ENCODE data around the gene PLXNB3. TPM values are rescaled to one million over a fixed set of nuclear protein-coding genes. Genes with fewer than 3 reads are reported as not detected.

PLXNB3 gene
- total RNA-seq, 1 donor from 2014 or later = 10.3 TPM

GRCh38 chrX:153755136-153755535, 8.9 kb upstream of the PLXNB3 start:
- DNase-seq (ENCODE audit: low read depth) = no peak

- no peak for DNase-seq (ENCODE audit: low read depth)
Observed at GRCh38 chrX:153761863-153762262, 2.2 kb upstream of the PLXNB3 start.

DNA sequence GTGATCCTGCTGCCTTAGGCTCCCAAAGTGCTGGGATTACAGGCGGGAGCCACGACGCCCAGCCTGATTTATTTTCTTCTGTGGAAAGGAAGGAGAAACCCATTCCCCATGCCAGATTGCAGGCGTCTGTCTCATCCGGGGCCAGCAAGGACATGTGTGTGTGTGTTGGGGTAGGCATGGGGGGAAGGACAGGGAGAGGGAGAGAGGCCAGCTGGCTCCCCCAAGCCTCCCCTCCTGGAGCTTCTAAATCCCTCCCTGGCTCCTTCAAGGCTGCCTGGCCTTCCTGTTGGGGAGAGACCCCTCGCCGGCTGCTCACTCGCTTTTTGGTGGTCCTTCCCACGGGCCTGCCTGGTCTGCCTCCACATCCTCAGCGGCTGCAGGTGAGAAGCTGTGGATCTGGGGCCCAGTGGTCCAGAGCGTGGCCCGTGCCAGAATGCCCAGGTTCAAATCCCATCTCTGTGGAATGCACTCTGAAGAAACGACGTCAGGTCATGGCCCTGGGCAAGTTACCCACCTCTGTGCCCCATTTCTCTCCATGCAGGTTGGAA, 1.3 kb upstream of the PLXNB3 start:
- DNase-seq (ENCODE audit: low read depth) = no peak

DNA sequence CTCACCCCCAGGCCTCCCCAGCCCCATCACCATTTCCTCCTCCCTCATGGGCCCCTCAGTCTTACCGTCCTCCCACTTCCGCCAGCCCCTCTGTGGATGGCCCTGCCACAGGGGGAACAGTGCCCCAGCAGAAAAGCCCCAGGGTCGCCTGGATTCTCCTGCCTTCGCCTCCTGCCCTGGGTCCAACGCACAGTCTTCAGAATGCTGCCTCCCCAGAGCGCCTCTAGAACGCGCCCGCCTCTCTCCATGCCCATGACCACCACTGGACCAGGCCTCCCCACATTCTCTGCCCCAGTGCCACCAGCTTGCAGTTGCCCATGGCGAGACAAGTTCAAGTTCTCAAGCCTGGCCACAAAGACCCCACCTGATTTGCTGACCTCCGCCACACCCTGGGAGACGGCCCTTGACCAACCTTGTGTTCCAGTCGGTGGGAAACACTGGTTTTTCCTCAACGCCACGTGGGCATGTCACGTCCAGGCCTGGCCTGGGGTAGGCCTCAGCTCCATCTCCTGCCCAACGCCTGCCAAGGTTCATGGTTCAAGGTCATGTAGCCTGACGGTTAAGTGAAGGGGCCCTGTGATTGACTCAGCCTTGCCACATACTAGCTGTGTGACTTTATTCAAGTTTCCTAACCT, 634 bp upstream of the PLXNB3 start:
- no peak for DNase-seq (ENCODE audit: low read depth)

- DNase-seq (ENCODE audit: low read depth) = no peak
Observed at GRCh38 chrX:153764786-153765137, 713 bp downstream of the PLXNB3 start.

GRCh38 chrX:153765138-153766079, 1.4 kb downstream of the PLXNB3 start:
- DNase-seq (ENCODE audit: low read depth) = no peak

- peak; percentile 36 for DNase-seq (ENCODE audit: low read depth)
Observed at GRCh38 chrX:153766098-153766817, 2.2 kb downstream of the PLXNB3 start.

DNA sequence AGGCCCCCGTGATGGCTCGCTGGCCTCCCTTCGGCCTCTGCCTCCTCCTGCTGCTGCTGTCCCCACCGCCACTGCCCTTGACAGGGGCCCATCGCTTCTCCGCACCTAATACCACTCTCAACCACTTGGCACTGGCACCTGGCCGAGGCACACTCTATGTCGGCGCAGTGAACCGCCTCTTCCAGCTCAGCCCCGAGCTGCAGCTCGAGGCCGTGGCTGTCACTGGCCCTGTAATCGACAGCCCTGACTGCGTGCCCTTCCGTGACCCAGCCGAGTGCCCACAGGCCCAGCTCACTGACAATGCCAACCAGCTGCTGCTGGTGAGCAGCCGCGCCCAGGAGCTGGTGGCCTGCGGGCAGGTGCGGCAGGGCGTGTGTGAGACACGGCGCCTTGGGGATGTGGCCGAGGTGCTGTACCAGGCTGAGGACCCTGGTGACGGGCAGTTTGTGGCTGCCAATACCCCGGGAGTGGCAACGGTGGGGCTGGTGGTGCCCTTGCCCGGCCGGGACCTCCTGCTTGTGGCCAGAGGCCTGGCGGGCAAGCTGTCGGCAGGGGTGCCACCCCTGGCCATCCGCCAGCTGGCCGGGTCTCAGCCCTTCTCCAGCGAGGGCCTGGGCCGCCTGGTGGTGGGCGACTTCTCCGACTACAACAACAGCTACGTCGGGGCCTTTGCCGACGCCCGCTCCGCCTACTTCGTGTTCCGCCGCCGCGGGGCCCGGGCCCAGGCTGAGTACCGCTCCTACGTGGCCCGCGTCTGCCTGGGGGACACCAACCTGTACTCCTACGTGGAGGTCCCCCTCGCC, 3.0 kb downstream of the PLXNB3 start:
- DNase-seq (ENCODE audit: low read depth) = no peak

DNA sequence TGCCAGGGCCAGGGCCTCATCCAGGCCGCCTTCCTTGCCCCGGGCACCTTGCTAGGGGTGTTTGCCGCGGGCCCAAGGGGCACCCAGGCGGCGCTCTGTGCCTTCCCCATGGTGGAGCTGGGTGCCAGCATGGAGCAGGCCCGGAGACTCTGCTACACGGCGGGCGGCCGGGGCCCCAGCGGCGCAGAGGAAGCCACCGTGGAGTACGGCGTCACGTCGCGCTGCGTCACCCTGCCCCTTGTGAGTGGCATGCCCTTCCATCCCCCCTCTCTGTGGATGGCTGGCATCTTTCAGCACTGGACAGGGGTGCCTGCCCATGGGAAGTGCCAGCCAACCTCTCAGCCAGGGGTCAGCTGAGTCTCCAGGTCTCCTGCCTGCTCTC, 3.6 kb downstream of the PLXNB3 start:
- DNase-seq (ENCODE audit: low read depth) = no peak

DNA sequence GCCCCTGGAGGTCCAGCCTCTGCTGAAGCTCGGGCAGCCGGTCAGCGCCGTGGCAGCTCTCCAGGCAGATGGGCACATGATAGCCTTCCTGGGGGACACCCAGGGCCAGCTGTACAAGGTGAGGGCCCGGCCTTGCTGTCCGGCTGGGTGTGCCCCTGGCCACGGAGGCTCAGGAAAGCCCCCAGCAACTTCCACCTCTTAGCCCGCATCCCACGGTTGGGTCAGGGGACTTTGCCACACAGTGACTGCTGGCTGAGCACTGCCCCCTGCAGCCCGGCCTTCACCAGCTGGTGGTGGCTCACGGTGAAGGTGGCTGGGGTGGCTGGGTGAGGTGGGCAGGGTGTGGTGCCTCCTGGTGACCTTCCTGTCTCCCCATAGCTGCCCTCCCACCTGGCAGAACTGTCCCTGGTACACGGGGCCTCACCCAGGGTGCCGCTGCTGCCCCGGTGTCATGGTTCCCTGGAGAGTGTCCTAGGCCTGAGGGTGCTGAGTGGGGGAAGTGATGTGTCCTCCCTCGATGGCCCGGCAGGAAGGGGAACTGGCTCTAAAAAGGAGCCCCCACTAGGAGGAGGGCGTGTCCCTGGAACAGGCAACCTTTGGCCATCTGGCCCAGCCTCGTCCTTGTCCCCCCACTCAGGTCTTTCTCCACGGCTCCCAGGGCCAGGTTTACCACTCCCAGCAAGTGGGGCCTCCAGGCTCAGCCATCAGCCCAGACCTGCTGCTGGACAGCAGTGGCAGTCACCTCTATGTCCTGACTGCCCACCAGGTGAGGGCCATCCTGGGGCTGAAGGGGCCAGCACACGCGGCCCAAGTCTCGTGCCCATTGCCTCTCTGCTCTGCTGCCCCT, 4.5 kb downstream of the PLXNB3 start:
- no peak for DNase-seq (ENCODE audit: low read depth)

DNA sequence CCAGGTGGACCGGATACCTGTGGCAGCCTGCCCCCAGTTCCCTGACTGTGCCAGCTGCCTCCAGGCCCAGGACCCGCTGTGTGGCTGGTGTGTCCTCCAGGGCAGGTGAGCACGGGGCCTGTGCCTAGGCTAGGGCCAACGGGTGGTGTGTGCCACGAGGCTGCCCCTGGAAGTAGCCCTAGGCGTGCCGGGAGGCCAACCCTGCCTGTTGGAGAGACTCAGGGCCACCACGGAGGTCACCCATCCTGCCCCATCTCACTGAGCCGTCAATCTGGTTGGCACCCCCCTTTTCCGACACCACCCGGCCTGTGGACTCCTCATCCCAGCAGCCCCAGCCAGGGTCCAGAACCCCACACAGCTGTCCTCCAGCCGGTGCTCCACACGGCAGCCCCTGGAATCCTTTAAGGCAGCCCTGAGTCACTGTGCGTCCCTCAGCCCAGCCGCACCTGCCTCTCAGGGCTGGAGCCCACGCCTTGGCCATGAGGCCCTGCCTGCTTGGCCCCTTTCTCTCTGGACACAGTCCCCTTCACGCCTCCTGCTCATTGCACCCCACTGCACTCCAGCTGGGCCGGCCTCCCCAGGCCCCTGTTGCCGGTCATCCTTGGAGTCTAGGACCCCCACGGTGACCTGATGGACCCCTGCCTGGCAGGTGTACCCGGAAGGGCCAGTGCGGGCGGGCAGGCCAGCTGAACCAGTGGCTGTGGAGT, 5.3 kb downstream of the PLXNB3 start:
- DNase-seq (ENCODE audit: low read depth) = no peak

DNA sequence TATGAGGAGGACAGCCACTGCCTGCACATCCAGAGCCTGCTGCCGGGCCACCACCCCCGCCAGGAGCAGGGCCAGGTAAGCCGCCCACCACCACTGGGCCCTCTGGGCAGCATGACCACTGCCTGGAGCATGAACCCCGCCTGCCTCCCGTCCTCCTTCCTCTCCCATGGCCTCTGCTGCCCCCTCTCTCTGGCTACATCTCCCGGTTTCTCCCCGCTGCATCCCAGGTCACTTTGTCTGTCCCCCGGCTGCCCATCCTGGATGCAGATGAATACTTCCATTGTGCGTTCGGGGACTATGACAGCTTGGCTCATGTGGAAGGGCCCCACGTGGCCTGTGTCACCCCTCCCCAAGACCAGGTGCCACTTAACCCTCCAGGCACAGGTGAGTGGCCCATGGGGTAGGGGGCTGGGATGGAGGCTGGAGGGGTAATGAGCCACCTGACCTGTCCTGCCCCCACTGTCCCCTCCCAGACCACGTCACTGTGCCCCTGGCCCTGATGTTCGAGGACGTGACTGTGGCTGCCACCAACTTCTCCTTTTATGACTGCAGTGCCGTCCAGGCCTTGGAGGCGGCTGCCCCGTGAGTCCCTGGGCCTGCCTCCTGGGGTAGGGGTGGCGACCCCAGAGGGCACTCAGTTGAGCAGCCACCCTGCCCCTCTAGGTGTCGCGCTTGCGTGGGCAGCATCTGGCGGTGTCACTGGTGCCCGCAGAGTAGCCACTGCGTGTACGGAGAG, 6.0 kb downstream of the PLXNB3 start:
- DNase-seq (ENCODE audit: low read depth) = no peak

DNA sequence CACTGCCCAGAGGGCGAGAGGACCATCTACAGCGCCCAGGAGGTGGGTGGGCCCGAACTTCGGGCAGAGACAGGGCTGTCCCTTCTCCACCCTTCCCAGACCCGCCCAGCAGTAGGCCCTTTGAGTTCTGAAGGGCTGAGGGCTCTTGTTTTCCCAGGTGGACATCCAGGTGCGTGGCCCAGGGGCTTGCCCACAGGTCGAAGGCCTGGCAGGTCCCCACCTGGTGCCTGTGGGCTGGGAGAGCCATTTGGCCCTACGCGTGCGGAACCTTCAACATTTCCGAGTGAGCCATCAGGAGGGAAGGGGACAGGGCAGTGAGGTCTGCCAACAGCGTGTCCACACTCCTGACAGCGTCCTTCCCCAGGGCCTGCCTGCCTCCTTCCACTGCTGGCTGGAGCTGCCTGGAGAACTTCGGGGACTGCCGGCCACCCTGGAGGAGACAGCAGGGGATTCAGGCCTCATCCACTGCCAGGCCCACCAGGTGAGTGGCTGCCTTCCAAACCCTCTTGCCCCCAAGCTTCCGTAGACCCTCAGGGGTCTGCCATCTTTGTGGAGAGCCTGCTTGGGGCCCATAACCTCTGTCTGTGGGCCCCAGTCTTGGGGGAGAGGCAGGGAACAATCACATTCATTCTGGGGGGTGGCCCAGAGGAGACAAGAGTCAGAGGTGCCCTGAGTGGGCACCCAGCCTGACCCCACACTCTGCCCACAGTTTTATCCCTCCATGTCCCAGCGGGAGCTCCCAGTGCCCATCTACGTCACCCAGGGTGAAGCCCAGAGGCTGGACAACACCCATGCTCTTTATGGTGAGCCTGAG, 6.8 kb downstream of the PLXNB3 start:
- DNase-seq (ENCODE audit: low read depth) = no peak

GRCh38 chrX:153771415-153772315, 7.6 kb downstream of the PLXNB3 start:
- DNase-seq (ENCODE audit: low read depth) = no peak

- DNase-seq (ENCODE audit: low read depth) = no peak
Observed at GRCh38 chrX:153772316-153773217, 8.5 kb downstream of the PLXNB3 start.

DNA sequence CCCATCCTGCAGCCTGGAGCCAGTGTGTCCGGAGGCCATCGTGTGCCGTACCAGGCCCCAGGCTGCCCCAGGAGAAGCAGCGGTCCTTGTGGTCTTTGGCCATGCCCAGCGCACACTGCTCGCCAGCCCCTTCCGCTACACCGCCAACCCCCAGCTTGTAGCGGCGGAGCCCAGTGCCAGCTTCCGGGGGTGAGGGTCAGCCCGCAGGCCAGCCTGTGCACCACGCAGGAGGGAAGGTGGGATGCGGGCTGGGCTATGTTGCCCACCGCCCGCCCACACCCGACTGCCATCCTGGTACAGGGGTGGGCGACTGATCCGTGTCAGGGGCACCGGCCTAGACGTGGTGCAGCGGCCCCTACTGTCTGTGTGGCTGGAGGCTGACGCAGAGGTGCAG, 9.2 kb downstream of the PLXNB3 start:
- DNase-seq (ENCODE audit: low read depth) = no peak

Data from renal cortical epithelial cell (primary cell).